Retinal pigment epithelial cell (primary cell): ENCODE measurements around the gene PIBF1.
"Not testable (repeated sequence)": the region's sequence is repeated elsewhere in the genome, so short reads cannot be mapped to it uniquely, and the experiment has no call there.

Experiments used
- DNase-seq: peaks from one replicate; pipeline ENCODE4 v3.0.0-alpha.2; 2010; ENCODE audit warnings: low read depth
- H3K4me3 ChIP-seq: 2 replicates; pipeline ENCODE4 v1.5.1; 2011; ENCODE audit warnings: mild to moderate bottlenecking, low read length, control low read depth, moderate library complexity
- TF ChIP-seq, protein P1 (sequence below): conservative IDR thresholded peaks from 2 replicates; pipeline ENCODE4 v1.5.1; 2011; ENCODE audit warnings: low read depth, low read length, control low read depth, inconsistent platforms

Gene PIBF1

DNA sequence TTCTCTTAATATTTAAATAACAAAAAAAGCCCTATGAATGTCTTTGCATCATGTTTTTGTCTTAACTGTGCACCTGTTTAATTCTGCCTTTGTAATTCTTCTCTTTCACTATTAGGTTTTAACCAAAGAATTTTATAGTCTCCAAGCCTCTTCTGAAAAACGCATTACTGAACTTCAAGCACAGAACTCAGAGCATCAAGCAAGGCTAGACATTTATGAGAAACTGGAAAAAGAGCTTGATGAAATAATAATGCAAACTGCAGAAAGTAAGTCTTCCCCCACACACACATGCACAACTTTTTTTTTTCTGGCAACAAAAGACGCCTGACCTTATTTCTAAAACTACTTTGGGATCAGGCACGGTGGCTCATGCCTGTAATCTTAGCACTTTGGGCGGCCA lies 126.5 kb downstream of the PIBF1 start:
- H3K4me3 ChIP-seq: no peak overlapping the region
- DNase-seq: no peak
- TF ChIP-seq, protein P1, sequence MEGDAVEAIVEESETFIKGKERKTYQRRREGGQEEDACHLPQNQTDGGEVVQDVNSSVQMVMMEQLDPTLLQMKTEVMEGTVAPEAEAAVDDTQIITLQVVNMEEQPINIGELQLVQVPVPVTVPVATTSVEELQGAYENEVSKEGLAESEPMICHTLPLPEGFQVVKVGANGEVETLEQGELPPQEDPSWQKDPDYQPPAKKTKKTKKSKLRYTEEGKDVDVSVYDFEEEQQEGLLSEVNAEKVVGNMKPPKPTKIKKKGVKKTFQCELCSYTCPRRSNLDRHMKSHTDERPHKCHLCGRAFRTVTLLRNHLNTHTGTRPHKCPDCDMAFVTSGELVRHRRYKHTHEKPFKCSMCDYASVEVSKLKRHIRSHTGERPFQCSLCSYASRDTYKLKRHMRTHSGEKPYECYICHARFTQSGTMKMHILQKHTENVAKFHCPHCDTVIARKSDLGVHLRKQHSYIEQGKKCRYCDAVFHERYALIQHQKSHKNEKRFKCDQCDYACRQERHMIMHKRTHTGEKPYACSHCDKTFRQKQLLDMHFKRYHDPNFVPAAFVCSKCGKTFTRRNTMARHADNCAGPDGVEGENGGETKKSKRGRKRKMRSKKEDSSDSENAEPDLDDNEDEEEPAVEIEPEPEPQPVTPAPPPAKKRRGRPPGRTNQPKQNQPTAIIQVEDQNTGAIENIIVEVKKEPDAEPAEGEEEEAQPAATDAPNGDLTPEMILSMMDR: no peak

DNA sequence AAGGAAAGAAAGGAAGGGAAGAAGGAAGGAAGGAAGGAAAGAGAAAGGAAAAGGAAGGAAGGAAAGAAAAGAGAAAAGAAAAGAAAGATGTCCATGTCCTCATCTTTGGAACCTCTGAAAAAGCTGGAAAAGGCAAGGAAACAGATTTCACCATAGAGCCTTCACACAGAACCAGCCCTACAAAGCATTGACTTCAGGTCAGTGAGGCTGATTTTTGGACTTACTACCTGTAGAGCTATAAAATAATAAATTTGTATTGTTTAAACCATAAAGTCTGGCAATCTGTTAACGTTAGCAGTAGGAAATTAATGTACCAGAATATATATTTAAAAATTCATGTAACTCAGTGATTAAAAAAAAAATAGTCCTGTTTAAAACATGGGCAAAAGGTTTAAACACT lies 130.0 kb downstream of the PIBF1 start:
- TF ChIP-seq, protein P1: no peak
- H3K4me3 ChIP-seq: no peak overlapping the region
- DNase-seq: no peak

DNA sequence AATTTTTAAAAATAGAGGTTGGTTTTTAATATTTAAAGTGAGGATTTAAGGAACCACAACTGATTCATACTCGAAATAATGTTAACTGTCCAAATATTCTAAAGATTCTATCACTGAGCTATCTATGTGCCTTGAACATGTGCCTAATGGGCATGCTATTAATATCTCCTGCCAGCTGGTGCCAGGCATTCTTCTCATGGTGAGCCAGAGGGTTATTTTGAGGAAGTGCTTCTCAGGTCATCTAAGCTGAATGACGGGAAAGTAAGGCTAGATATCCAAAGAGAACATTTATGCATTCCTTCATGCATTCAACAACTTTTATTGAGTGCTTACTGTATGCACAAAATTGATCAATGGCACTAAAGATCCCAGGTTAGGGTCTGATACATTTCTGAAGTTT lies 138.2 kb downstream of the PIBF1 start:
- H3K4me3 ChIP-seq: no peak overlapping the region
- DNase-seq: no peak
- TF ChIP-seq, protein P1: no peak

DNA sequence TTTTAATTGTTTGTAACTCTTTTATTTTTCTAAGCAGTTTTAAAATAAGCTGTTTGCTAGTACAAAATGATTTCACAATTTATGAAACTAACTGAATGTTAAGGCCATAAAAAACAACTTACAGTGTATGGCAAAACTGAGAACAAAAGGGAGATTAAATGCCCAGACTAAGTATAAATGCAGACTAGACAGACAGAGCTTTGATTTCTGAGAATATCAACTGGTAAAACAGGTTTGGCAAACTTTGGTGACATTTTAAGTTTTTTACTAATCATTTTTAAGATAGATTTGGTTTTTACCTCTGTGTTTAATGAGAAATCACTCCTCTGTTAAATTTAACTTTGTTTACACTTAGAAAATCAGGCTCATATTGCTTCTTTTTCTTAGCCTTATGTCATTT lies 149.4 kb downstream of the PIBF1 start:
- no peak overlapping the region for H3K4me3 ChIP-seq
- TF ChIP-seq, protein P1: no peak
- DNase-seq: no peak

DNA sequence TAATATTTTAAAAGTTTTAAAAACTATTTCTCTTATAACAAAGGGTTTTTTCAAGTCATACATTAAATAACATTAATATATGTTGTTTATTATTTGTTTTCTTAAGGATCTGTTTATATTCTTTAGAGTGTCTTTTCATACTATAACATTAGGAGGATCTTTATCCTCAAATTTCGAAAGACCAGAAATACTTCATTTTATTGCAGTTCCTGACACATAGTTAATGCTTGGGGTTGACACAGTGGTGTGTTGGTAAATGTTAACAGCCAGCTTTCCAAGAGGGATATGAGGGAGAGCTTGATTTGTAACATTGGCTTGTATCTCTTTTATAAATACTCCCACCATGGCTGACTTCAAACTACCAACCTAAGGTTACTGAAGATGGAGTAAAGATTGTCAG lies 150.3 kb downstream of the PIBF1 start:
- no peak for DNase-seq
- TF ChIP-seq, protein P1: no peak
- no peak overlapping the region for H3K4me3 ChIP-seq

DNA sequence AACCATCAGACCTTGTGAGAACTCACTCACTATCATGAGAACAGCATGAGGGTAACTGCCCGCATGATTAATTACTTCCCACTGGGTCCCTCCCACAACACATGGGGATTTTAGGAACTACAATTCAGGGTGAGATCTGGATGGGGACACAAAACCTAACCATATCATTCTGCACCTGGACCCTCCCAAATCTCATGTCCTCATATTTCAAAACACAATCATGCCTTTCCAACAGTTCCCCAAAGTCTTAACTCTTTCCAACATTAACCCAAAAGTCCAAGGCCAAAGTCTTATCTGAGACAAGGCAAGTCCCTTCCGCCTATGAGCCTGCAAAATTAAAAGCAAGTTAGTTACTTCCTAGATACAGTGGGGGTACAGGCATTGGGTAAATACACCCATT lies 164.3 kb downstream of the PIBF1 start:
- DNase-seq, H3K4me3 ChIP-seq: not testable (repeated sequence)

DNA sequence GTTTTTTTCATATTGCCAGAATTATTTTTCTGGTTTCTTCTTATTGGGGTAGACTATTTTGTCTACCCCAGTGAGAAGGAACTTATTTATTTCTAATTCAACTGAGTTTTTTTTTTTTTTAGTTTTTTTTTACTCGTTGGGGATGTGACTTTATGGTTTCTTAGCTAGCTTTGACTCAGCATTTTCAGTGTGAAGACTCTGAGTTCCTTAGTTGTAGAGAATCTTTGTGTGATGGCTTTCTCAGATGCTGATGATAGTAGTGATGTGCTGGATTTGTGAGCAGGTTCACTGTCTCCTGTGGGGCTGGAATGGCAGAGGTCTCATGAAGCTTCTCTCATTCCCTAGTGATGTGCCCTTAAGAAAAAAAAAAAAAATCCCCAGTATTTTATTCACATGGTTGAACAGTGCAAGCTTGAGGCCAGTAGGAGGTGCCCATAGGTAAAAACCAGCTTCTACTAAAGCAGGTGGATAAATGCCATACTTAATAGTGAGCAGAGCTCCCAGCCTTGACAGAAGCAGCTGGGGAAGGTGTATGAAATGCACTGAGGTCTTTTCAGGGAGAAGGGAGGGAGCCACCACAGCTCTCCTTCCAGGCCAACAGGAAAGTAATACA lies 170.7 kb downstream of the PIBF1 start:
- H3K4me3 ChIP-seq: no peak overlapping the region
- TF ChIP-seq, protein P1: peak; percentile 21
- no peak for DNase-seq
